Panc1 (cell line): Measurements from ENCODE around the gene NUP58. TPM values are rescaled to one million over a fixed set of nuclear protein-coding genes. Genes with fewer than 3 reads are reported as not detected.
A peak's percentile ranks its signal among the peaks of the same experiment; 100 is the strongest.

Source experiments
- ATAC-seq: fragments of 200-7000 bp; cut with Tn5 transposase; 2 replicates; pipeline ENCODE4 v1.9.1; 2020; ENCODE audit warnings: mild to moderate bottlenecking, moderate library complexity
- BruUV-seq: library from RNA; stranded (reverse); fragments of 400-500 nt; replicated peaks from 2 replicates; lab custom pipeline; 2021; lab: Mats Ljungman, UMichigan
- CTCF ChIA-PET: fragments of 300-600 bp; sonication (Branson Sonifier 250); formaldehyde crosslinking; loops from one replicate; lab custom pipeline; 2022; ENCODE audit warnings: antibody characterized with exemption; lab: Charles Lee
- POLR2A ChIA-PET: fragments of 300-600 bp; sonication (Branson Sonifier 250); formaldehyde crosslinking; loops from one replicate; lab custom pipeline; 2022; ENCODE audit warnings: antibody characterized with exemption; lab: Charles Lee
- DNase-seq: peaks from one replicate; pipeline ENCODE4 v3.0.0-alpha.2; 2010; ENCODE audit warnings: low read depth, low spot score
- H3K27ac ChIP-seq: 2 replicates; pipeline ENCODE4 v1.5.1; 2011; ENCODE audit warnings: mild to moderate bottlenecking, low read length, inconsistent platforms
- H3K27me3 ChIP-seq: fragments of 200-500 bp; sonication (Bioruptor generic); 2 replicates; pipeline ENCODE4 v1.6.0; 2014; ENCODE audit warnings: low read length, inconsistent platforms; ENCODE audit not compliant: control insufficient read depth, insufficient read depth
- H3K36me3 ChIP-seq: fragments of 200-500 bp; sonication (Bioruptor generic); 2 replicates; pipeline ENCODE4 v1.5.1; 2014; ENCODE audit warnings: inconsistent platforms, mild to moderate bottlenecking, low read length, moderate library complexity; ENCODE audit not compliant: control insufficient read depth, insufficient read depth
- H3K4me1 ChIP-seq: 2 replicates; pipeline ENCODE4 v1.5.1; 2011; ENCODE audit warnings: inconsistent platforms, mild to moderate bottlenecking, low read length, moderate library complexity; ENCODE audit not compliant: control insufficient read depth, insufficient read depth
- H3K4me3 ChIP-seq, 2 experiments: 2 replicates each; pipeline ENCODE4 v1.5.1; 2011 to 2012; ENCODE audit warnings: low read depth in 2 of 2, low read length in 2 of 2, mild to moderate bottlenecking in 2 of 2, inconsistent platforms in 1 of 2, moderate library complexity in 1 of 2
- H3K9me3 ChIP-seq: fragments of 200-500 bp; sonication (Bioruptor generic); 2 replicates; pipeline ENCODE4 v1.5.1; 2014; ENCODE audit warnings: low read depth, mild to moderate bottlenecking, inconsistent platforms, low read length, moderate library complexity; ENCODE audit not compliant: control insufficient read depth, insufficient read depth
- CTCF ChIP-seq: fragments of 450-650 bp; IDR thresholded peaks from 2 replicates; pipeline ENCODE4 v1.5.1; 2017; ENCODE audit warnings: mild to moderate bottlenecking
- POLR2AphosphoS5 ChIP-seq: IDR thresholded peaks from 2 replicates; pipeline ENCODE4 v1.6.1; 2012; ENCODE audit warnings: mild to moderate bottlenecking, low read depth, low read length, moderate library complexity
- REST ChIP-seq, 2 experiments: IDR thresholded peaks; 2 replicates each; pipeline ENCODE4 v1.6.1; 2011 to 2012; ENCODE audit warnings: low read depth in 2 of 2, control low read depth in 1 of 2, low read length in 1 of 2, mild to moderate bottlenecking in 1 of 2, moderate library complexity in 1 of 2; ENCODE audit not compliant: insufficient read depth in 1 of 2
- SIN3A ChIP-seq: IDR thresholded peaks from 2 replicates; pipeline ENCODE4 v1.6.1; 2012; ENCODE audit warnings: low read depth, mild to moderate bottlenecking, low read length, moderate library complexity, borderline replicate concordance; ENCODE audit not compliant: insufficient read depth
- TCF7L2 ChIP-seq: IDR thresholded peaks from 2 replicates; pipeline ENCODE4 v1.6.1; 2011; ENCODE audit warnings: mild to moderate bottlenecking, low read depth, low read length, inconsistent platforms
- in situ Hi-C: cut with HindIII; loops from 2 replicates; pipeline ENCODE4 v1.10.0; 2016; ENCODE audit warnings: low sequenced_read_pairs, low pct_unique_long_range_greater_than_20kb
- intact Hi-C: fragments of 100-400 bp; cut with micrococcal nuclease; formaldehyde crosslinking; loops from one replicate; pipeline ENCODE4 v1.10.0; 2022; ENCODE audit not compliant: unreplicated experiment
- total RNA-seq: library from RNA; stranded (reverse); gene quantifications from one replicate; pipeline ENCODE4 v1.2.1, GENCODE V29; 2021; ENCODE audit not compliant: unreplicated experiment

NUP58 gene
- total RNA-seq, 1 experiment from 2014 or later, result 40.0 TPM

GRCh38 chr13:25372284-25373081 lies 71.1 kb downstream of the NUP58 start:
- intact Hi-C loops, result no loop called here
- TF ChIP-seq TCF7L2 (no peak), CTCF (no peak), POLR2AphosphoS5 (no peak), REST (IDR thresholded peaks at IDR 0.05; ENCODE audit: insufficient read depth in 1 of 2, low read depth in 2 of 2, low read length in 1 of 2) (no peak)

GRCh38 chr13:25375727-25376358 lies 74.4 kb downstream of the NUP58 start:
- intact Hi-C loops, result no loop called here
- Histone ChIP-seq H3K36me3 (no peaks in the 10 kb centered on the region), H3K4me1 (no peaks in the 10 kb centered on the region), H3K27me3 (no peaks in the 10 kb centered on the region; the same call in 1 of the 2 replicates), H3K4me3 (no peak overlapping the region), H3K9me3 (no peaks in the 10 kb centered on the region), H3K27ac (no peak overlapping the region)
- peak; percentile 80 for TF ChIP-seq CTCF
- TF ChIP-seq TCF7L2, result no peak
- TF ChIP-seq POLR2AphosphoS5, result no peak
- no peak for TF ChIP-seq REST (IDR thresholded peaks at IDR 0.05; ENCODE audit: insufficient read depth in 1 of 2, low read depth in 2 of 2, low read length in 1 of 2)
- no peak for TF ChIP-seq SIN3A
- ChIA-PET POLR2A (interaction anchor here (0.7 kb wide), 1 partner anchor 45 kb away, joined by 6 read pairs; no protein-coding TSS in a partner anchor), CTCF (no interaction called here)
- no TSS peak for BruUV-seq
- peak; percentile 57; the same call in 1 of the 2 replicates for ATAC-seq
- DNase-seq, result peak; percentile 25
- in situ Hi-C loops, result no loop called here

More at GRCh38 chr13:25372284-25373081, 71.1 kb downstream of the NUP58 start:
- CTCF ChIA-PET, result no interaction called here
- Histone ChIP-seq H3K9me3 (no peaks in the 10 kb centered on the region), H3K27me3 (no peaks in the 10 kb centered on the region; the same call in 1 of the 2 replicates), H3K4me1 (no peaks in the 10 kb centered on the region), H3K36me3 (no peaks in the 10 kb centered on the region), H3K4me3 (peak overlapping the region in 1 of 2 experiments; percentile 22; a peak in 1 of 4 replicates), H3K27ac (no peak overlapping the region)
- POLR2A ChIA-PET, result no interaction called here
- peak; percentile 57 for ATAC-seq
- no TSS peak for BruUV-seq
- no peak for DNase-seq
- in situ Hi-C loops, result no loop called here
